ENCODE data around the gene SLC22A14. TPM values are rescaled to one million over a fixed set of nuclear protein-coding genes. Genes with fewer than 3 reads are reported as not detected.
"Not testable (repeated sequence)": the region's sequence is repeated elsewhere in the genome, so short reads cannot be mapped to it uniquely, and the experiment has no call there.

The SLC22A14 gene
- total RNA-seq, 1 donor, result 0.86 TPM

GRCh38 chr3:38276917-38277630, 5.0 kb upstream of the SLC22A14 start:
- TF ChIP-seq, protein P1, sequence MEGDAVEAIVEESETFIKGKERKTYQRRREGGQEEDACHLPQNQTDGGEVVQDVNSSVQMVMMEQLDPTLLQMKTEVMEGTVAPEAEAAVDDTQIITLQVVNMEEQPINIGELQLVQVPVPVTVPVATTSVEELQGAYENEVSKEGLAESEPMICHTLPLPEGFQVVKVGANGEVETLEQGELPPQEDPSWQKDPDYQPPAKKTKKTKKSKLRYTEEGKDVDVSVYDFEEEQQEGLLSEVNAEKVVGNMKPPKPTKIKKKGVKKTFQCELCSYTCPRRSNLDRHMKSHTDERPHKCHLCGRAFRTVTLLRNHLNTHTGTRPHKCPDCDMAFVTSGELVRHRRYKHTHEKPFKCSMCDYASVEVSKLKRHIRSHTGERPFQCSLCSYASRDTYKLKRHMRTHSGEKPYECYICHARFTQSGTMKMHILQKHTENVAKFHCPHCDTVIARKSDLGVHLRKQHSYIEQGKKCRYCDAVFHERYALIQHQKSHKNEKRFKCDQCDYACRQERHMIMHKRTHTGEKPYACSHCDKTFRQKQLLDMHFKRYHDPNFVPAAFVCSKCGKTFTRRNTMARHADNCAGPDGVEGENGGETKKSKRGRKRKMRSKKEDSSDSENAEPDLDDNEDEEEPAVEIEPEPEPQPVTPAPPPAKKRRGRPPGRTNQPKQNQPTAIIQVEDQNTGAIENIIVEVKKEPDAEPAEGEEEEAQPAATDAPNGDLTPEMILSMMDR (IDR thresholded peaks at IDR 0.05; ENCODE audit: insufficient read depth, low read depth, low read length), result no peak
- no peak for DNase-seq (ENCODE audit: low read depth)
- H3K4me3 ChIP-seq (ENCODE audit: low read depth, low read length), result no peak overlapping the region

DNA sequence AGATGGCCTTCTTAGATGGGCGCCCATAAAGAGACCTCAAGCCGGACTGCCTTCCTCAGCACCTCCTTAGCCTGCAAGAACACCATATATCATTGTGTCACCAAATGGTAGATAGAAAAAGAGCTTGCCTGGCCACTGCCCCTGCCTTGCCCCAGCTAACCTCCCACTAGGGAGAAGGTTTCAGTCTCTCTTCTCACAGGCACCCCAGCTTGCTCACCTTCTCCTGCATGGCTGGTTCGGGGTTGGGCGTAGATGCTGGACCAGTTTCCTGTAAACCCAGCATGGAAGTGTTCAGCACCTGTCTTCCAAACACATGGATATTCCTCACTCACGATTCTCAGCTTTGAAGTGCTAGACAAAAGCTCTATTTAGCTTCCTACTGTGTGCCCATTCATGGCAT, 3.3 kb upstream of the SLC22A14 start:
- DNase-seq (ENCODE audit: low read depth), result no peak
- TF ChIP-seq, protein P1 (IDR thresholded peaks at IDR 0.05; ENCODE audit: insufficient read depth, low read depth, low read length), result no peak
- H3K4me3 ChIP-seq (ENCODE audit: low read depth, low read length), result no peak overlapping the region

- no peak overlapping the region for H3K4me3 ChIP-seq (ENCODE audit: low read depth, low read length)
- peak; percentile 47 for DNase-seq (ENCODE audit: low read depth)
- TF ChIP-seq, protein P1 (IDR thresholded peaks at IDR 0.05; ENCODE audit: insufficient read depth, low read depth, low read length), result no peak
These were observed 2.0 kb downstream of the SLC22A14 start for GRCh38 chr3:38283810-38284755.

DNA sequence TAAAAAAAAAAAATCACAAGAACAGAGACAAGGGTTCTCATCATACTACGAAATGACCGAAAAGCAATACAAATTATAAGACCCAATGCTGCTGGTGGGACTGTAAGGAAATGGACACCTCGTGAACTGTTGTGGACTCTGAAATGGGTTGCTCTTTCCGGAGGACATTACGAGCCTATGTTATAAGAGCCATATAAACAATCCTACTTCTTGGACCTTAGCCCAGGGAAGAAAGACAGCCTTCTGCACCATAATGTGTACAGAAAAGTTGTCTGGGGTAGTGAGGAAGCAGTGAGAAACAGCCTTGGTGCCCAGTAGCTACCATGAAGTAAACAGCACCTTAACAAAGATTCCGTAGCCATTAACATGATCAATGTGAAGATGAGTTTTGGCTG, 2.7 kb downstream of the SLC22A14 start:
- TF ChIP-seq, protein P1 (IDR thresholded peaks at IDR 0.05; ENCODE audit: insufficient read depth, low read depth, low read length), result no peak
- DNase-seq (ENCODE audit: low read depth), result no peak
- H3K4me3 ChIP-seq (ENCODE audit: low read depth, low read length), result no peak overlapping the region

GRCh38 chr3:38289286-38290217, 7.5 kb downstream of the SLC22A14 start:
- DNase-seq (ENCODE audit: low read depth); H3K4me3 ChIP-seq (ENCODE audit: low read depth, low read length): not testable (repeated sequence)

- DNase-seq (ENCODE audit: low read depth); H3K4me3 ChIP-seq (ENCODE audit: low read depth, low read length): not testable (repeated sequence)
These were observed 15.0 kb downstream of the SLC22A14 start for GRCh38 chr3:38297053-38297452.

- TF ChIP-seq, protein P1 (IDR thresholded peaks at IDR 0.05; ENCODE audit: insufficient read depth, low read depth, low read length), result no peak
- DNase-seq (ENCODE audit: low read depth), result no peak
- H3K4me3 ChIP-seq (ENCODE audit: low read depth, low read length), result no peak overlapping the region
These were observed 15.4 kb downstream of the SLC22A14 start for GRCh38 chr3:38297537-38297936.

Data from fibroblast of villous mesenchyme (primary cell).